Measurements from ENCODE around the gene HEATR5A.

The HEATR5A gene

GRCh38 chr14:31395119-31395518 lies 25.2 kb downstream of the HEATR5A start:
- no peak overlapping the region for H3K4me3 ChIP-seq (ENCODE audit: low read depth in 1 of 2, low read length in 1 of 2)
- H3K36me3 ChIP-seq: peaks cover 95% of the 10 kb centered on the region
- H3K4me1 ChIP-seq (ENCODE audit: control insufficient read depth in 1 of 2, insufficient read depth in 1 of 2, low read depth in 1 of 2, low read length in 1 of 2): no peaks in the 10 kb centered on the region
- no peak overlapping the region for H3K27ac ChIP-seq
- no peaks in the 10 kb centered on the region for H3K9me3 ChIP-seq
- no peak for TF ChIP-seq CTCF (IDR thresholded peaks at IDR 0.05)
- no peaks in the 10 kb centered on the region for H3K27me3 ChIP-seq

GRCh38 chr14:31391977-31392503 lies 28.3 kb downstream of the HEATR5A start:
- no peaks in the 10 kb centered on the region for H3K9me3 ChIP-seq
- H3K4me1 ChIP-seq (ENCODE audit: control insufficient read depth in 1 of 2, insufficient read depth in 1 of 2, low read depth in 1 of 2, low read length in 1 of 2): no peaks in the 10 kb centered on the region
- H3K36me3 ChIP-seq: peaks cover 89% of the 10 kb centered on the region
- H3K27ac ChIP-seq: no peak overlapping the region
- H3K4me3 ChIP-seq (ENCODE audit: low read depth in 1 of 2, low read length in 1 of 2): no peak overlapping the region
- no peaks in the 10 kb centered on the region for H3K27me3 ChIP-seq
- TF ChIP-seq CTCF (IDR thresholded peaks at IDR 0.05): no peak

- H3K4me1 ChIP-seq (ENCODE audit: control insufficient read depth in 1 of 2, insufficient read depth in 1 of 2, low read depth in 1 of 2, low read length in 1 of 2): no peaks in the 10 kb centered on the region
- no peak overlapping the region for H3K27ac ChIP-seq
- TF ChIP-seq CTCF (IDR thresholded peaks at IDR 0.05): no peak
- no peaks in the 10 kb centered on the region for H3K27me3 ChIP-seq
- H3K36me3 ChIP-seq: peaks cover 90% of the 10 kb centered on the region
- no peak overlapping the region for H3K4me3 ChIP-seq (ENCODE audit: low read depth in 1 of 2, low read length in 1 of 2)
- H3K9me3 ChIP-seq: no peaks in the 10 kb centered on the region
Observed at GRCh38 chr14:31391473-31391872, 28.9 kb downstream of the HEATR5A start.

- Histone ChIP-seq H3K27me3 (no peaks in the 10 kb centered on the region), H3K4me3 (ENCODE audit: low read depth in 1 of 2, low read length in 1 of 2) (no peak overlapping the region), H3K9me3 (no peaks in the 10 kb centered on the region), H3K4me1 (ENCODE audit: control insufficient read depth in 1 of 2, insufficient read depth in 1 of 2, low read depth in 1 of 2, low read length in 1 of 2) (no peaks in the 10 kb centered on the region), H3K36me3 (peaks cover 91% of the 10 kb centered on the region), H3K27ac (no peak overlapping the region)
- no peak for TF ChIP-seq CTCF (IDR thresholded peaks at IDR 0.05)
Observed at GRCh38 chr14:31389946-31390345, 30.4 kb downstream of the HEATR5A start.

GRCh38 chr14:31388687-31389413 lies 31.5 kb downstream of the HEATR5A start:
- no peak for TF ChIP-seq CTCF (IDR thresholded peaks at IDR 0.05)
- Histone ChIP-seq H3K4me1 (ENCODE audit: control insufficient read depth in 1 of 2, insufficient read depth in 1 of 2, low read depth in 1 of 2, low read length in 1 of 2) (no peaks in the 10 kb centered on the region), H3K27ac (no peak overlapping the region), H3K36me3 (peaks cover 91% of the 10 kb centered on the region), H3K4me3 (ENCODE audit: low read depth in 1 of 2, low read length in 1 of 2) (no peak overlapping the region), H3K27me3 (no peaks in the 10 kb centered on the region), H3K9me3 (no peaks in the 10 kb centered on the region)
